ENCODE measurements around the gene SLC17A3.
A peak's percentile ranks its signal among the peaks of the same experiment; 100 is the strongest.

The SLC17A3 gene

DNA sequence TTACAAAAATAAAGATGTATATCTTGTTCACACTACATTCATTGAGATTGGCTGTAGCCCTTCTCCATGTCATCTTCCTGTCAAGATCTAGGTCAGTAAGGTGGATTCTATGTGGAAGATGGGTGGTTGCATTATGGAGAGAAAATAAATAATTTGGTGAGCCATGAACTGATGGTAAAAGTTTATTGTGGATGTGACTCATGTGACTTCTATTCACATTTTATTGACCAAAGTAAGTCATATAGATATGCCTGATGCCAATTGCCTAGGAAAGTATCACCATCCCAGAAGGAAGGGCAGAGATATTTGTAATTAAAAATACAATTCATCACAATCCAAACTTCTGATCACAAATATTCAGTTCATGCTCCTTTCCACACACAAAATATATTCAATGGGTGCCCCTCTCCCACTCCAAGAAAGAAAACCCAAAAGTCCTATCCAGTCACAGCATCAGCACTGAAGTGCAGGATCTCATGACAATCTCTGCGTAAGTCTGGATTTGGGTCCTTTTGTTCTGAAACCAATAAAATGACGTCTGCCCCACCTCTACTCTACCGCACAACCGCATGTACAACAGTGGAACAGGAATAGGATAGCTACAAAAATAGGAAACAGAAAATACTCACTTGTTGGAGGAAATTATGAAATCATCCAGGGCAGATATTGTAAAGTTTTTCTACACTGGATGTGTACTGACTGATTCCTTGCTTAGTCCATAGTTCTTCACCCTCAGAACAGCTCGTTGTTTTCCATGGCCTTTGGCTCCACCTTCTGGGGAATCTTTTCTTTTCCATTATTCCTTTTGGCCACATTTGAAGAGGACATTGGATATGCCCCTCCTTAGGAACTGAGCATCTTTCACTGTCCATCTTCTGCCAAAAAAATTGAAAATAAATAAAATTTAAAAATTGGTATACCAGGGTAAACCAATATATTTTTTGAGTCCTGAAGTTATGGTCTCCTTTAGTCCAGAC lies 16.1 kb upstream of the SLC17A3 start:
- peak; percentile 51 for DNase-seq (ENCODE audit: low read depth)
- 0 out of 2 replicates have a peak, but pooled peaks have one; percentile 14 for TF ChIP-seq MYC (IDR thresholded peaks at IDR 0.05; ENCODE audit: low read depth, low read length)
- TF ChIP-seq POLR2A (IDR thresholded peaks at IDR 0.05; ENCODE audit: extremely low read depth, insufficient read length) = no peak
- H3K4me3 ChIP-seq (ENCODE audit: low read depth, low read length) = no peak overlapping the region

DNA sequence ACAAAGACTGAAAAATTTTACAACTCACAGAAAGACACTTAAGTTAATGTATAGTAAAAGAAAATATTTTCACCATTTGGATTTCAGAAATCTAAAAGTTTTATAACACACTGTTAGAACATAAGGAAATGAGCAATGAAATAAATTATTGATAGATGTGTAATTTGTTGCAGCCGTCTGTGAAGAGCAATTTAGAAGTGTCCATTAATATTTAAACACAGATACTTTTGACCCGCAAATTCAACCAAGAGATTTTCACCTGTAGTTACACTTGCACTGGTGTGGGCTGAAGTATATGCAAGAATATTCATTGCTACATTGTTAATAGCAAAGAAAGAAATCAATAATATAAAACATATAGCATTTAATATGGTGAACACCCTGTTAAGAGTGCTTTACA lies 14.6 kb upstream of the SLC17A3 start:
- no peak overlapping the region for H3K4me3 ChIP-seq (ENCODE audit: low read depth, low read length)
- no peak for TF ChIP-seq POLR2A (IDR thresholded peaks at IDR 0.05; ENCODE audit: extremely low read depth, insufficient read length)
- TF ChIP-seq MYC (IDR thresholded peaks at IDR 0.05; ENCODE audit: low read depth, low read length) = no peak
- TF ChIP-seq, protein P1, sequence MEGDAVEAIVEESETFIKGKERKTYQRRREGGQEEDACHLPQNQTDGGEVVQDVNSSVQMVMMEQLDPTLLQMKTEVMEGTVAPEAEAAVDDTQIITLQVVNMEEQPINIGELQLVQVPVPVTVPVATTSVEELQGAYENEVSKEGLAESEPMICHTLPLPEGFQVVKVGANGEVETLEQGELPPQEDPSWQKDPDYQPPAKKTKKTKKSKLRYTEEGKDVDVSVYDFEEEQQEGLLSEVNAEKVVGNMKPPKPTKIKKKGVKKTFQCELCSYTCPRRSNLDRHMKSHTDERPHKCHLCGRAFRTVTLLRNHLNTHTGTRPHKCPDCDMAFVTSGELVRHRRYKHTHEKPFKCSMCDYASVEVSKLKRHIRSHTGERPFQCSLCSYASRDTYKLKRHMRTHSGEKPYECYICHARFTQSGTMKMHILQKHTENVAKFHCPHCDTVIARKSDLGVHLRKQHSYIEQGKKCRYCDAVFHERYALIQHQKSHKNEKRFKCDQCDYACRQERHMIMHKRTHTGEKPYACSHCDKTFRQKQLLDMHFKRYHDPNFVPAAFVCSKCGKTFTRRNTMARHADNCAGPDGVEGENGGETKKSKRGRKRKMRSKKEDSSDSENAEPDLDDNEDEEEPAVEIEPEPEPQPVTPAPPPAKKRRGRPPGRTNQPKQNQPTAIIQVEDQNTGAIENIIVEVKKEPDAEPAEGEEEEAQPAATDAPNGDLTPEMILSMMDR (IDR thresholded peaks at IDR 0.05; ENCODE audit: low read depth, low read length) = no peak
- TF ChIP-seq, protein P2, sequence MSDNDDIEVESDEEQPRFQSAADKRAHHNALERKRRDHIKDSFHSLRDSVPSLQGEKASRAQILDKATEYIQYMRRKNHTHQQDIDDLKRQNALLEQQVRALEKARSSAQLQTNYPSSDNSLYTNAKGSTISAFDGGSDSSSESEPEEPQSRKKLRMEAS (IDR thresholded peaks at IDR 0.05; ENCODE audit: low read depth, low read length) = no peak
- DNase-seq (ENCODE audit: low read depth) = no peak

- no peak overlapping the region for H3K4me3 ChIP-seq (ENCODE audit: low read depth, low read length)
- DNase-seq (ENCODE audit: low read depth) = no peak
- TF ChIP-seq, protein P1 (IDR thresholded peaks at IDR 0.05; ENCODE audit: low read depth, low read length) = no peak
- TF ChIP-seq POLR2A (IDR thresholded peaks at IDR 0.05; ENCODE audit: extremely low read depth, insufficient read length) (no peak), MYC (IDR thresholded peaks at IDR 0.05; ENCODE audit: low read depth, low read length) (no peak)
- TF ChIP-seq, protein P2 (IDR thresholded peaks at IDR 0.05; ENCODE audit: low read depth, low read length) = no peak
Observed at GRCh38 chr6:25886066-25886465, 12.0 kb upstream of the SLC17A3 start.

- no peak for DNase-seq (ENCODE audit: low read depth)
- TF ChIP-seq, protein P2 (IDR thresholded peaks at IDR 0.05; ENCODE audit: low read depth, low read length) = no peak
- TF ChIP-seq, protein P1 (IDR thresholded peaks at IDR 0.05; ENCODE audit: low read depth, low read length) = no peak
- TF ChIP-seq POLR2A (IDR thresholded peaks at IDR 0.05; ENCODE audit: extremely low read depth, insufficient read length) (no peak), MYC (IDR thresholded peaks at IDR 0.05; ENCODE audit: low read depth, low read length) (no peak)
Observed at GRCh38 chr6:25883991-25884390, 9.9 kb upstream of the SLC17A3 start.

GRCh38 chr6:25883536-25883935 lies 9.5 kb upstream of the SLC17A3 start:
- TF ChIP-seq, protein P2 (IDR thresholded peaks at IDR 0.05; ENCODE audit: low read depth, low read length) = no peak
- no peak for TF ChIP-seq POLR2A (IDR thresholded peaks at IDR 0.05; ENCODE audit: extremely low read depth, insufficient read length)
- TF ChIP-seq, protein P1 (IDR thresholded peaks at IDR 0.05; ENCODE audit: low read depth, low read length) = no peak
- TF ChIP-seq MYC (IDR thresholded peaks at IDR 0.05; ENCODE audit: low read depth, low read length) = no peak
- H3K4me3 ChIP-seq (ENCODE audit: low read depth, low read length) = no peak overlapping the region
- DNase-seq (ENCODE audit: low read depth) = no peak

More at GRCh38 chr6:25883991-25884390, 9.9 kb upstream of the SLC17A3 start:
- H3K4me3 ChIP-seq (ENCODE audit: low read depth, low read length) = no peak overlapping the region

GRCh38 chr6:25882051-25882496 lies 8.0 kb upstream of the SLC17A3 start:
- no peak for DNase-seq (ENCODE audit: low read depth)
- no peak overlapping the region for H3K4me3 ChIP-seq (ENCODE audit: low read depth, low read length)

More at GRCh38 chr6:25882051-25882496, 8.0 kb upstream of the SLC17A3 start:
- TF ChIP-seq, protein P1 (IDR thresholded peaks at IDR 0.05; ENCODE audit: low read depth, low read length) = no peak
- no peak for TF ChIP-seq MYC (IDR thresholded peaks at IDR 0.05; ENCODE audit: low read depth, low read length)
- TF ChIP-seq, protein P2 (IDR thresholded peaks at IDR 0.05; ENCODE audit: low read depth, low read length) = no peak
- TF ChIP-seq POLR2A (IDR thresholded peaks at IDR 0.05; ENCODE audit: extremely low read depth, insufficient read length) = no peak
